GM21619 (cell line): ENCODE results near the gene TRIM54.
"Not testable (repeated sequence)": the region's sequence is repeated elsewhere in the genome, so short reads cannot be mapped to it uniquely, and the experiment has no call there.

Experiments used
- ATAC-seq: cut with Tn5 transposase; IDR thresholded peaks from one replicate; pipeline ENCODE4 v1.9.1; 2021; ENCODE audit not compliant: unreplicated experiment

TRIM54 gene

GRCh38 chr2:27256855-27257454, 25.3 kb upstream of the TRIM54 start:
- no peak for ATAC-seq

- no peak for ATAC-seq
Observed at GRCh38 chr2:27258051-27258450, 24.2 kb upstream of the TRIM54 start.

- ATAC-seq: no peak
Observed at GRCh38 chr2:27261241-27261925, 20.8 kb upstream of the TRIM54 start.

GRCh38 chr2:27261926-27262298, 20.3 kb upstream of the TRIM54 start:
- ATAC-seq: no peak

GRCh38 chr2:27262379-27263286, 19.6 kb upstream of the TRIM54 start, which contains the start of gene SLC30A3:
TSS of gene SLC30A3 (minus strand) at chr2:27263047. CDS start at chr2:27262906, 141 bp downstream.
- no peak for ATAC-seq

GRCh38 chr2:27263287-27264252, 18.7 kb upstream of the TRIM54 start:
- ATAC-seq: no peak

- no peak for ATAC-seq
Observed at GRCh38 chr2:27264253-27264752, 17.9 kb upstream of the TRIM54 start.

- no peak for ATAC-seq
Observed at GRCh38 chr2:27264753-27265535, 17.3 kb upstream of the TRIM54 start.

- ATAC-seq: no peak
Observed at GRCh38 chr2:27265536-27265870, 16.7 kb upstream of the TRIM54 start.

GRCh38 chr2:27268296-27268695, 13.9 kb upstream of the TRIM54 start:
- not testable (repeated sequence) for ATAC-seq

GRCh38 chr2:27270131-27270530, 12.1 kb upstream of the TRIM54 start:
- ATAC-seq: no peak

GRCh38 chr2:27270670-27271069, 11.6 kb upstream of the TRIM54 start:
- ATAC-seq: no peak

- ATAC-seq: no peak
Observed at GRCh38 chr2:27271631-27272340, 10.4 kb upstream of the TRIM54 start.

- ATAC-seq: not testable (repeated sequence)
Observed at GRCh38 chr2:27272537-27273522, 9.4 kb upstream of the TRIM54 start.

- ATAC-seq: no peak
Observed at GRCh38 chr2:27275211-27276150, 6.7 kb upstream of the TRIM54 start, which contains the start of gene DNAJC5G. TSS of gene DNAJC5G (plus strand) at chr2:27275433. CDS start at chr2:27276729, 1,296 bp downstream.

GRCh38 chr2:27278010-27278409, 4.2 kb upstream of the TRIM54 start:
- ATAC-seq: no peak

- ATAC-seq: no peak
Observed at GRCh38 chr2:27280826-27281225, 1.4 kb upstream of the TRIM54 start.
